Activated CD4-positive, alpha-beta T cell treated with anti-CD3 and anti-CD28 coated beads, Interleukin-2, amount 10 ng/mL, durations not matched to agents 24 days and 14 days (primary cell): Measurements from ENCODE around the gene CRABP2. TPM values are rescaled to one million over a fixed set of nuclear protein-coding genes. Genes with fewer than 3 reads are reported as not detected.

Experiments used
- DNase-seq: peaks from one replicate; pipeline ENCODE4 v3.0.0; 2022
- H3K27ac Mint-ChIP-seq: one replicate; pipeline ENCODE4 v1.8.0; 2022; ENCODE audit warnings: mild to moderate bottlenecking, mixed read lengths
- H3K27me3 Mint-ChIP-seq: one replicate; pipeline ENCODE4 v1.8.0; 2022; ENCODE audit warnings: mixed read lengths
- H3K36me3 Mint-ChIP-seq: one replicate; pipeline ENCODE4 v1.8.0; 2022; ENCODE audit warnings: low read depth, mild to moderate bottlenecking, mixed read lengths
- H3K4me1 Mint-ChIP-seq: one replicate; pipeline ENCODE4 v1.8.0; 2021; ENCODE audit warnings: mixed read lengths
- H3K4me3 Mint-ChIP-seq: one replicate; pipeline ENCODE4 v1.8.0; 2022; ENCODE audit warnings: mild to moderate bottlenecking, moderate library complexity, mixed read lengths
- H3K9me3 Mint-ChIP-seq: one replicate; pipeline ENCODE4 v1.8.0; 2021; ENCODE audit warnings: mixed read lengths
- intact Hi-C: fragments of 100-400 bp; cut with micrococcal nuclease; formaldehyde crosslinking; loops from one replicate; pipeline ENCODE4 v1.15.1; 2023
- total RNA-seq: library from RNA; stranded (reverse); gene quantifications from 2 replicates; pipeline ENCODE4 v1.2.3, GENCODE V29; 2022

Gene CRABP2
- total RNA-seq, 1 donor from 2014 or later: 1.4 TPM

DNA sequence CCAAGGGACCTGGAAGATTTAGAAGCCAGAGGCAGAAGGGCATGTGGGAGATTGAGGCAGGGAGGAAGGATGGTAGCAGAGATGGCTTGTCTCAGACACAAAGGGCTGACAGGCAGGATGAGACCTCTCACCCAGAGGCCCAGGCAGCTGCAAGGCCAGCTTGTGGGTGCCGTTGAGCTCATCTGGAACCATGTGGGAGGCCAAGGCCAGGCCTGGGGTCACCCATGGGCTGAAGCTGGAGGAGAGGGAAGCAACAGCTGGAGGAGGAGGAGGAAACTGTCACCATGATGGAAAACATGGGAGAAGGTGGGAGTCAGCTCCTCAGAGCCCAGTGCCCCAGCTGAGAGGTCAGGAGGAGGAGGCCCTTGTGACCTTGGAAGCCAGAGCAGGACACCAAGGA lies 6.4 kb downstream of the CRABP2 start:
- DNase-seq: no peak
- no peak overlapping the region for H3K4me3 Mint-ChIP-seq

GRCh38 chr1:156697481-156697880 lies 7.9 kb downstream of the CRABP2 start:
- Mint-ChIP-seq H3K27me3 (peaks cover 39% of the 10 kb centered on the region), H3K27ac (no peak overlapping the region), H3K9me3 (no peaks in the 10 kb centered on the region), H3K4me3 (no peak overlapping the region), H3K36me3 (no peaks in the 10 kb centered on the region), H3K4me1 (peaks cover 3% of the 10 kb centered on the region)
- DNase-seq: no peak
- intact Hi-C loops: no loop called here

More for the DNA sequence above, 6.4 kb downstream of the CRABP2 start:
- Mint-ChIP-seq H3K9me3 (no peaks in the 10 kb centered on the region), H3K4me1 (no peaks in the 10 kb centered on the region), H3K27me3 (peaks cover 36% of the 10 kb centered on the region), H3K36me3 (no peaks in the 10 kb centered on the region), H3K27ac (no peak overlapping the region)
- intact Hi-C loops: no loop called here

DNA sequence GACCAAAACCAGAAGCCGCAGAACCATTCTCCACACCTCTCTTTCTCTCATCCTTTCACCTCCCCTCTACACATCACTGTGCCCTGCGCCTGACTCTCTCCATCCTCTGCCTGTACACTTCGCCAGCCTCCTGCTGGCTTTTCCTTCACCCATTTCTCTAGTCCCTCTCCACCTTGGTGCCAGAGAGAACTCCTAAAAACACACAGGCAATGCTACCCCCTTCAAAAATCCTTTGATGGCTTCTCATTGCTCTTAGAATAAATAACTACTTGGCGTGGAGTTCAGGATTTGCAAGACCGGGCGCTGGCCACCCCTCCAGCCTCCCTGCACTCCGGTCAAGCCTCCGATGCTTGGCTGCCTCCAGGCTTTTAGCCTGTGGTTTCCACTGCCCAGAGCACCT lies 8.6 kb downstream of the CRABP2 start:
- intact Hi-C loops: no loop called here
- H3K27ac Mint-ChIP-seq: peak overlapping the region; percentile 7
- H3K36me3 Mint-ChIP-seq: no peaks in the 10 kb centered on the region
- no peak for DNase-seq
- H3K4me1 Mint-ChIP-seq: peaks cover 11% of the 10 kb centered on the region
- no peak overlapping the region for H3K4me3 Mint-ChIP-seq
- H3K27me3 Mint-ChIP-seq: peaks cover 46% of the 10 kb centered on the region
- H3K9me3 Mint-ChIP-seq: no peaks in the 10 kb centered on the region

DNA sequence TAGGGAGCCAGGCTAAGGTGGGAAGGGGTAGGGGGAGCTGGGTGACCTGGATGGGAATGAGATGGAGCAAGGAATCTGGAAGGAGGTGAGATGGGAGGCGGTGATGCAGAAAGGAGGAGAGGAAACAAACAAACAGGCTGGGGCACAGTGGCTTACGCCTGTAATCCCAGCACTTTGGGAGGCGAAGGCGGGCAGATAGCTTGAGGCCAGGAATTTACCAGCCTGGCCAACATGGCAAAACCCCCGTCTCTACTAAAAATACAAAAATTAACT lies 10.8 kb downstream of the CRABP2 start:
- Mint-ChIP-seq H3K4me3 (no peak overlapping the region), H3K4me1 (peaks cover 18% of the 10 kb centered on the region), H3K9me3 (no peaks in the 10 kb centered on the region), H3K27me3 (peaks cover 61% of the 10 kb centered on the region), H3K27ac (no peak overlapping the region), H3K36me3 (no peaks in the 10 kb centered on the region)
- intact Hi-C loops: no loop called here
- no peak for DNase-seq

- H3K36me3 Mint-ChIP-seq: no peaks in the 10 kb centered on the region
- peaks cover 65% of the 10 kb centered on the region for H3K27me3 Mint-ChIP-seq
- H3K9me3 Mint-ChIP-seq: no peaks in the 10 kb centered on the region
- intact Hi-C loops: no loop called here
- H3K4me3 Mint-ChIP-seq: no peak overlapping the region
- H3K4me1 Mint-ChIP-seq: peaks cover 22% of the 10 kb centered on the region
- no peak for DNase-seq
- H3K27ac Mint-ChIP-seq: no peak overlapping the region
Measured at GRCh38 chr1:156693848-156694689, 11.3 kb downstream of the CRABP2 start.

- Mint-ChIP-seq H3K27ac (no peak overlapping the region), H3K27me3 (peaks cover 72% of the 10 kb centered on the region), H3K4me1 (peaks cover 22% of the 10 kb centered on the region), H3K9me3 (no peaks in the 10 kb centered on the region), H3K4me3 (no peak overlapping the region), H3K36me3 (no peaks in the 10 kb centered on the region)
- DNase-seq: no peak
- intact Hi-C loops: no loop called here
Measured at GRCh38 chr1:156692925-156693847, 12.2 kb downstream of the CRABP2 start.

- Mint-ChIP-seq H3K36me3 (no peaks in the 10 kb centered on the region), H3K27me3 (peaks cover 70% of the 10 kb centered on the region), H3K27ac (no peak overlapping the region), H3K4me3 (no peak overlapping the region), H3K4me1 (peaks cover 22% of the 10 kb centered on the region), H3K9me3 (no peaks in the 10 kb centered on the region)
- DNase-seq: no peak
- intact Hi-C loops: no loop called here
Measured at GRCh38 chr1:156692441-156692924, 12.9 kb downstream of the CRABP2 start.

DNA sequence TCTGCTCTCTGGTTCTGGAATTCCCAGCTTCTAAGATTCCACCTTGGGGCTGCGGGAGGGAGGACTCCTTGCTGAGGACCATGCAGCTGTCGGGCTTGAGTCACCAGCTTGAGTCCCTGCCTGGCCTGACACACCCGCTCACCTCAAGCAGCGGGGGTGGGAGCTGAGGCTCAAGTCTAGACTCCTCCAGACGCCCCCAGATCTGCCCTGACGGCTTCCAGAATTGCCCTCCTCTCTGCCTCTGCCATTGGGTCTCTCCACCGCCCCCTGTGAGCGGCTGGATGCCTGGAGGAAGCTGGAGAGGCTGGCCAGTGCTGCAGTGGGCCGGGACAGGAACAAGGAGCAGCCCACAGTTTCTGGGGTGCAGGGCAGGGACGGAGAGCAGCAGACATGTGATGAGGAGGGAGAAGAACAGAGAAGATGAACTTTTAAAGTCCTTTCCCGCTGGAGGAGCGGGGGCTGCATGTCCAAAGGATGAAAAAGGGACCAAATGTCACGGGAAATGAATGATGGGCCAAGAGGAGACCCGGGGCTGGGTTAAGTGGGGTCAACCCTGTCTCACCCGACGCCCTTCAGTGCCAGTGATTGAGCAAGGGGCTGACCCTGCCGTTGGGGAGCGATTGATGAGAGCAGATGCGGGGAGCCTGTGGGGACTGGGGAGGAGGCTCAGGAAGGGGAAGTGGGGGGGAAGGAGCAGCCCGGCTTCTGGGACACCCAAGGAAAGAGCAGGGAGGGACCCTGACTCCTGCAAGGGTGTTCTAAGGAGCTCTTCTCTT lies 13.5 kb downstream of the CRABP2 start:
- Mint-ChIP-seq H3K4me3 (no peak overlapping the region), H3K27me3 (peaks cover 65% of the 10 kb centered on the region), H3K9me3 (no peaks in the 10 kb centered on the region), H3K36me3 (no peaks in the 10 kb centered on the region), H3K4me1 (peaks cover 22% of the 10 kb centered on the region), H3K27ac (peak overlapping the region; percentile 40)
- DNase-seq: no peak
- intact Hi-C loops: no loop called here

- Mint-ChIP-seq H3K27me3 (peaks cover 60% of the 10 kb centered on the region), H3K4me1 (peaks cover 22% of the 10 kb centered on the region), H3K27ac (no peak overlapping the region), H3K9me3 (no peaks in the 10 kb centered on the region), H3K4me3 (no peak overlapping the region), H3K36me3 (no peaks in the 10 kb centered on the region)
- intact Hi-C loops: no loop called here
- DNase-seq: no peak
Measured at GRCh38 chr1:156691191-156691590, 14.2 kb downstream of the CRABP2 start.

GRCh38 chr1:156690675-156691036 lies 14.7 kb downstream of the CRABP2 start:
- DNase-seq: no peak
- H3K36me3 Mint-ChIP-seq: no peaks in the 10 kb centered on the region
- no peak overlapping the region for H3K27ac Mint-ChIP-seq
- H3K4me3 Mint-ChIP-seq: no peak overlapping the region
- intact Hi-C loops: no loop called here
- H3K9me3 Mint-ChIP-seq: no peaks in the 10 kb centered on the region
- peaks cover 61% of the 10 kb centered on the region for H3K27me3 Mint-ChIP-seq
- H3K4me1 Mint-ChIP-seq: peaks cover 22% of the 10 kb centered on the region

GRCh38 chr1:156689953-156690674 lies 15.3 kb downstream of the CRABP2 start:
- H3K4me1 Mint-ChIP-seq: peaks cover 22% of the 10 kb centered on the region
- intact Hi-C loops: loop anchor here (1.0 to 2.0 kb wide), 3 partner anchors 16 to 239 kb away; no protein-coding TSS in a partner anchor
- H3K27ac Mint-ChIP-seq: no peak overlapping the region
- peak overlapping the region; percentile 68 for H3K4me3 Mint-ChIP-seq
- no peak for DNase-seq
- peaks cover 62% of the 10 kb centered on the region for H3K27me3 Mint-ChIP-seq
- no peaks in the 10 kb centered on the region for H3K9me3 Mint-ChIP-seq
- no peaks in the 10 kb centered on the region for H3K36me3 Mint-ChIP-seq

DNA sequence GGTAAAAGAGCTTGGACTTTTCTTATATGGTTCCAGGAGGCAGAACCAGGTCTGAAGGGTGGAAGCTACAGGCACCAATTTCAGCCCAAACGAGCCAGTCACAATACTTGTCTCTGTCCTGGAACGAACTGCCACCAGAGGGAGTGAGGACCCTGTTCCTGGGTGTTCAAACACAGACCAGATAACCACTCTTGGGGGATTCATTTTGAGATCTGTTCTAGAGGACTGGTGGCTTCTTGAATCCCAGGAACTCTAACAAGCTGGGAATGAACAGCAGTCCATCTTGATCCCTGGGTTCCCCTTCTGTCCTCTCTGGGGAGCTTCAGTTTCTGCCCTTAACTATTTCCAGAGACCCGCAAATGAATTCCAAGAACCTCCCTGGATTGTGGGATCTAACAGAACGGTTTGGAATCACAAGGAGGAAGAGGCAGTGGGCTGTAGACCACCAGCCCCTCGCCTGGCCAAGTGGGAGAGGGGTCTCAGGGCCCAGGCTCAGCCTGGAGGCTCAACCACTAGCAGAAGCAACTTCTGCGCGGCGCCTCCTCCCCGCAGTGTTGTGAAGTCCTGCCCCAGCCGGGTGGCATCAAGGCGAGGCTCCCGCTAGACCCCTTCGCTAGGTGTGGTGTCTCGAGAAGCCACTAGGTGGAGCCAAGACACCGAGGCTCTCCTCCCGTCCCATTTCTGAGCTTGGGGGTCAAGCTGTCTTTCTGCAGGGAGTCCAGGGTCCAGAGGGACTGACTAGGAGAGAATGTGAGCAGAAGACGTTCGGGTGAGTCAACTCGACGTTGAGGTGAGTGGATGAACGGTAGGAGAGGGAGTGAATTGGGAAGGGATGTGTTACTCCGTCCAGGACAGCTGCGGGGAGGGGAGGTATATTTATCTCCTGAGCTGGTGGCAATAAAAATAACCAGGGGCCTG lies 16.1 kb downstream of the CRABP2 start:
- peaks cover 60% of the 10 kb centered on the region for H3K27me3 Mint-ChIP-seq
- H3K4me1 Mint-ChIP-seq: peaks cover 28% of the 10 kb centered on the region
- H3K27ac Mint-ChIP-seq: no peak overlapping the region
- H3K9me3 Mint-ChIP-seq: no peaks in the 10 kb centered on the region
- intact Hi-C loops: loop anchor here (1.0 to 2.0 kb wide), 3 partner anchors 17 to 240 kb away; no protein-coding TSS in a partner anchor
- no peaks in the 10 kb centered on the region for H3K36me3 Mint-ChIP-seq
- DNase-seq: peak; percentile 92
- H3K4me3 Mint-ChIP-seq: peak overlapping the region; percentile 68
